ENCODE data around the gene COL4A1.

COL4A1 gene

GRCh38 chr13:110217085-110217484 is 89.9 kb downstream of the COL4A1 start:
- no peak for DNase-seq (ENCODE audit: low spot score in 2 of 2)
- Mint-ChIP-seq H3K27ac (no peak overlapping the region), H3K4me1 (no peaks in the 10 kb centered on the region), H3K36me3 (no peaks in the 10 kb centered on the region), H3K9me3 (no peaks in the 10 kb centered on the region), H3K4me3 (no peak overlapping the region), H3K27me3 (no peaks in the 10 kb centered on the region)
- no peak for ATAC-seq (ENCODE audit: low read depth)

GRCh38 chr13:110216398-110217041 is 90.4 kb downstream of the COL4A1 start:
- no peak overlapping the region for H3K4me3 Mint-ChIP-seq
- no peak for ATAC-seq (ENCODE audit: low read depth)
- no peaks in the 10 kb centered on the region for H3K27me3 Mint-ChIP-seq
- H3K9me3 Mint-ChIP-seq: no peaks in the 10 kb centered on the region
- no peaks in the 10 kb centered on the region for H3K4me1 Mint-ChIP-seq
- no peak overlapping the region for H3K27ac Mint-ChIP-seq
- H3K36me3 Mint-ChIP-seq: no peaks in the 10 kb centered on the region
- no peak for DNase-seq (ENCODE audit: low spot score in 2 of 2)

- H3K4me1 Mint-ChIP-seq: no peaks in the 10 kb centered on the region
- ATAC-seq (ENCODE audit: low read depth) (no peak), DNase-seq (ENCODE audit: low spot score in 2 of 2) (no peak)
- no peak overlapping the region for H3K27ac Mint-ChIP-seq
- no peaks in the 10 kb centered on the region for H3K9me3 Mint-ChIP-seq
- H3K36me3 Mint-ChIP-seq: no peaks in the 10 kb centered on the region
- H3K27me3 Mint-ChIP-seq: peaks cover 2% of the 10 kb centered on the region
- no peak overlapping the region for H3K4me3 Mint-ChIP-seq
Measured at GRCh38 chr13:110216006-110216397, 91.0 kb downstream of the COL4A1 start.

DNA sequence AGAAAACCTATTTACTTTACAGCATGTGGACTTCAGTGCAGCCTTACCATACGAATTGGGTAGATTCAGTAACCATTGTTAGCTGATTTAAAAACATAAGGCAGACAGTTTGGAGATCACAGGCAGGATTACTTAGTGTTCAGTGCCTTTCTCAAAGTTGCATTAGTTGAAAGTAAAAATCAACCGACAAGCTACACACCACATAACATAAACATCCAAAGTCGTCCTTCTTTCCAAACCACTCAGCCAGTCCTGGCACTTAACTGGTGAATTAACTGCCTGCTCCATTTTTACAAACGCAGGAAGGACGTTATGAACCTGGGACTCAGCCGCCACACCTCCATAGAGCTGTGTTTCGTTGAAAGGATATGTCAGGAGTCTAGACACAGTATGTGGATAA is 91.4 kb downstream of the COL4A1 start:
- Mint-ChIP-seq H3K4me3 (no peak overlapping the region), H3K27ac (no peak overlapping the region), H3K9me3 (no peaks in the 10 kb centered on the region), H3K36me3 (no peaks in the 10 kb centered on the region), H3K27me3 (peaks cover 2% of the 10 kb centered on the region), H3K4me1 (no peaks in the 10 kb centered on the region)
- DNase-seq (ENCODE audit: low spot score in 2 of 2): no peak
- ATAC-seq (ENCODE audit: low read depth): no peak

DNA sequence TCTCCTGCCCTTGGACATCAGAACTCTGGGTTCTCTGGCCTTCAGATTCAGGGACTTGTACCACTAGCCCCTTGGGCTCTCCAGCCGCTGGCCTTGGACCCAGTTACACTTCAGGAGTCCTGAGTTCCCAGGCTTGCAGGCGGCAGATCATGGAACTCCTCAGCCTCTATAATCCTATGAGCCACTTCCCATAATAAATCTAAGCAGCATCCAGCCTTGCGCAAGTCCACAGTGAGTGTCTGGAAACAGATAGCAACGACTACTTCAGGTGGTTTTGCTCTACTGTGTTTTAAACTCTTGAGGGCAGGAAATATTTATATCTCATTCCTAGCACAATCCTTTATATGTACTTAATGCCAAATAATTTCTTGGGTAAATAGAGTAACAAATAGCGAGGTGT is 92.3 kb downstream of the COL4A1 start:
- no peaks in the 10 kb centered on the region for H3K9me3 Mint-ChIP-seq
- H3K36me3 Mint-ChIP-seq: no peaks in the 10 kb centered on the region
- no peaks in the 10 kb centered on the region for H3K4me1 Mint-ChIP-seq
- ATAC-seq (ENCODE audit: low read depth): no peak
- H3K27me3 Mint-ChIP-seq: peaks cover 2% of the 10 kb centered on the region
- H3K27ac Mint-ChIP-seq: no peak overlapping the region
- H3K4me3 Mint-ChIP-seq: no peak overlapping the region
- no peak for DNase-seq (ENCODE audit: low spot score in 2 of 2)

DNA sequence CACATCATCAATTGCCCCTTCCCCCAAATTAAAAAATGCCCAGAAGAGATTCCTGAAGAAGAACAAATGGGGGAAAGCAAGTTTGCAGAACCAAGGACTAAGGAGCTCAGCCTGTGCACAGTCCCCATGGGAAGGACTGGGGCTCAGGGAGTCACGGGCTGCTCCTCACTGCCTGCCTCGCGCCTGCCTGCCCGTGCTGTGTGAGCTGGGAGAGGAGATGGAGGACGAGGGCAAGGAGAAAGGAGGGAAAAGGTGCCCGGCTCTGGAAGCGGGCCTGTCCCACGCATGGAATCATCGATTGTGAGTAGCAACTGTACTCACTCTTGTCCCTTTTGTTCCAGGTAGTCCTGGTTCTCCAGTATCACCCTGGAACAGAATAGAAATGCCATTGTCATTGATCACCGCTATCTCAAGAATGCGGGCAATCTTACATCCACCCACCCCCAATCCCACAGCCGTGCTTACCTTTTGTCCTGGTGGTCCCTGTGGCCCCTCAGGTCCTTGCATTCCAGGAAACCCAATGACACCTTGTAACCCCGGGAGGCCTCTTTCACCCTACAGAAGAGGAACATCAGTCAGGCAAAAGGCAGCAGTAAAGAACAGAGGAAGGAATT is 93.4 kb downstream of the COL4A1 start:
- ATAC-seq (ENCODE audit: low read depth) (no peak), DNase-seq (ENCODE audit: low spot score in 2 of 2) (no peak)
- H3K4me3 Mint-ChIP-seq: no peak overlapping the region
- no peaks in the 10 kb centered on the region for H3K4me1 Mint-ChIP-seq
- no peak overlapping the region for H3K27ac Mint-ChIP-seq
- no peaks in the 10 kb centered on the region for H3K9me3 Mint-ChIP-seq
- no peaks in the 10 kb centered on the region for H3K36me3 Mint-ChIP-seq
- H3K27me3 Mint-ChIP-seq: peaks cover 2% of the 10 kb centered on the region

GRCh38 chr13:110212529-110212928 is 94.4 kb downstream of the COL4A1 start:
- Mint-ChIP-seq H3K27me3 (peaks cover 2% of the 10 kb centered on the region), H3K9me3 (no peaks in the 10 kb centered on the region), H3K4me3 (no peak overlapping the region), H3K4me1 (no peaks in the 10 kb centered on the region), H3K27ac (no peak overlapping the region), H3K36me3 (no peaks in the 10 kb centered on the region)
- ATAC-seq (ENCODE audit: low read depth) (no peak), DNase-seq (ENCODE audit: low spot score in 2 of 2) (no peak)

DNA sequence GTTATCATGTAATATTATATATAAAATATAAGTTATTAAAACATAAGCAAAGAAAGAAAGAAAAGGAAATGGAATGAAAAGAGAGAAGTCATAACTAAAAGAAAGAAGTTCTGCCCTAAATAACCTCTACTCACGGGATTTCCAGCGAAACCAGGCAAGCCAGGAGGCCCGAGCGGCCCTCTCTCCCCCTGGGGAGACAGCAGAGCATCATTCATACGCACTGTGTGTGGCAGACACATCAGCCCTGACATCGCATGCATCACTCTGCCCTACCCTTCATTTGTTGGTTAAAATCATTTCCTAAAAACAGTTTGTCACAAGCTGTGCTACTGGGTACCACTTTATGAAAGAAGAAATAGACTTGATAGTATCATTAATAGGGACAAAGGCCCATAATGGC is 95.2 kb downstream of the COL4A1 start:
- Mint-ChIP-seq H3K9me3 (no peaks in the 10 kb centered on the region), H3K27ac (no peak overlapping the region), H3K36me3 (no peaks in the 10 kb centered on the region), H3K27me3 (peaks cover 2% of the 10 kb centered on the region), H3K4me3 (no peak overlapping the region), H3K4me1 (no peaks in the 10 kb centered on the region)
- ATAC-seq (ENCODE audit: low read depth) (no peak), DNase-seq (ENCODE audit: low spot score in 2 of 2) (no peak)

DNA sequence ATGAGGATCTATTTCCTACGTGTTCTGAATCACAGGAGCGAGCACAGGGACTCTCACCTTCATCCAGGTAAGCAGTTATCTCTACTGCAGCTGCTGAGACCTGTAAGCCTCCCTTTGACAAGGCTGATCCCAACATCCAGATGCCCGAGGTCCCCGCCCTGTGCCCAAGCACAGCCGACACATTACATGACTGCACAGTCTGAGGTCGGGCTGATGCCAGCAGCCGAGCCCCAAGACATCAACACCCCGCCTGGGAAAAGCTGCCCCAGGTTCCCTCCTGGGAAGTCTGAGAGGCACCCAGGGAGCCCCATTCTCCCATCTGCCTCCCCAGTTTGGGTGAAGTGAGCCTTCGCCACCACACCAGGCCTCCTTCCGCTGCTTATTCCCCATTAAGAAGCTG is 95.9 kb downstream of the COL4A1 start:
- peaks cover 2% of the 10 kb centered on the region for H3K27me3 Mint-ChIP-seq
- no peak overlapping the region for H3K27ac Mint-ChIP-seq
- no peak for ATAC-seq (ENCODE audit: low read depth)
- no peaks in the 10 kb centered on the region for H3K36me3 Mint-ChIP-seq
- no peaks in the 10 kb centered on the region for H3K4me1 Mint-ChIP-seq
- DNase-seq (ENCODE audit: low spot score in 2 of 2): no peak
- no peaks in the 10 kb centered on the region for H3K9me3 Mint-ChIP-seq
- H3K4me3 Mint-ChIP-seq: no peak overlapping the region

DNA sequence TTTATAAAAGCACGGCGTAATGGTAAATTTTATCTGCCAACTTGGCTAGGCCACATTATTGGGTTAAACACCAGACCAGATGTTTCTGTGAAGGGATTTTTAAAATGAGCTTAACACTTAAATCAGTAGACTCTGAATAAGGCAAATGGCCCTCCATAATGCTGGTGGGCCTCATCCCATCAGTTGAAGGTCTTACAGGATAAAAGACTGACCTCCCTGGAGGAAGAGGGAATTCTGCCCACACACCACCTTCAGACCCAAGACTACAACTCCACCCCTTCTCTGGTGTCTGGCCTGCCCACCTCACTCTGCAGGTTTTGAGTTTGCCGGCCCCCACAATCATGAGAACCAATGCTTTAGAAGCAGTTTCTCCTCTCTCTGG is 96.4 kb downstream of the COL4A1 start:
- no peak overlapping the region for H3K27ac Mint-ChIP-seq
- ATAC-seq (ENCODE audit: low read depth): no peak
- H3K4me1 Mint-ChIP-seq: no peaks in the 10 kb centered on the region
- DNase-seq (ENCODE audit: low spot score in 2 of 2): no peak
- no peaks in the 10 kb centered on the region for H3K9me3 Mint-ChIP-seq
- peaks cover 2% of the 10 kb centered on the region for H3K27me3 Mint-ChIP-seq
- no peaks in the 10 kb centered on the region for H3K36me3 Mint-ChIP-seq
- no peak overlapping the region for H3K4me3 Mint-ChIP-seq

GRCh38 chr13:110209950-110210603 is 96.9 kb downstream of the COL4A1 start:
- no peak overlapping the region for H3K4me3 Mint-ChIP-seq
- no peaks in the 10 kb centered on the region for H3K9me3 Mint-ChIP-seq
- DNase-seq (ENCODE audit: low spot score in 2 of 2): no peak
- H3K4me1 Mint-ChIP-seq: no peaks in the 10 kb centered on the region
- H3K27ac Mint-ChIP-seq: no peak overlapping the region
- peaks cover 2% of the 10 kb centered on the region for H3K27me3 Mint-ChIP-seq
- no peak for ATAC-seq (ENCODE audit: low read depth)
- no peaks in the 10 kb centered on the region for H3K36me3 Mint-ChIP-seq

- Mint-ChIP-seq H3K27ac (no peak overlapping the region), H3K4me1 (no peaks in the 10 kb centered on the region), H3K4me3 (no peak overlapping the region)
Measured at GRCh38 chr13:110208116-110208515, 98.8 kb downstream of the COL4A1 start.

DNA sequence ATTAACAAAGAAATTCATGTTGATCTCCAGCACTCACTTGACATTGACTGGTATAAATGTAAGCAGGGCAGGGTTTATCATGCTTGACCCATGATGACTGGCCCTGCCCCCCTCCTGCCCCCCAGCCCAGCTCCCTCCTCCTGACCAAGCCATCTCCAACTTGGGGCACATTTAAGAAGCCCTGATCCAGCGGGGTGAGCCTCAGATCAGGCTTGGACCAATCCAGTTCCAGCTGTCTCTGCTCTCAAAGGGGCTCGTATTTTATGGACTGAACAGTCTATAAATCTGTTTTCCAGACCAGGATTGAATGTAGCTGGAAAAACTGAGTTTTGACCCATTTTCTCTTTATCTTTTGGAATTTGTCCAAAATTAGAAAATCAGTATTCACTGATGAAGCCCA is 100.0 kb downstream of the COL4A1 start:
- no peaks in the 10 kb centered on the region for H3K9me3 Mint-ChIP-seq
- H3K27ac Mint-ChIP-seq: no peak overlapping the region
- no peak for ATAC-seq (ENCODE audit: low read depth)

More at GRCh38 chr13:110208116-110208515, 98.8 kb downstream of the COL4A1 start:
- DNase-seq (ENCODE audit: low spot score in 2 of 2) (no peak), ATAC-seq (ENCODE audit: low read depth) (no peak)
- Mint-ChIP-seq H3K36me3 (no peaks in the 10 kb centered on the region), H3K27me3 (peaks cover 2% of the 10 kb centered on the region), H3K9me3 (no peaks in the 10 kb centered on the region)

DNA sequence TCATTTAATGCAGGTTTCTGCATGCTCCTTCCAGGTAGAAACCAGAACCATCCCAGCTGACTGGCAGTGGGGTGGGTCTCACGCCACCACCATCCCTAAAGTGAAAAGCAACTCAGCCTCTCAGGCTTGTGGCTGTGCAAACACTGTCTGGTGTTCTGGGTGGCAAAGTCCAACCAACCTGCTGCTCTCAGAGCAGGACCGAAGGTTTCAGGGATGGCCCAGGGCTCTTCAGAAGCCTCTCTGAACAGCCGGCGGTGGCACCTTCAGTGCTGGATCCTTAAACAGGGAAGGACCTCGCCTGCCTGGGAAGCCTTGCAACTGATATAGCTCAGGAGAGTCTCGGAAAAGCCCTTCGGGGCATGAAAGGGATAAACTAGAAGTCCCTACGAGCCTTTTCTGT is 100.8 kb downstream of the COL4A1 start:
- Mint-ChIP-seq H3K36me3 (no peaks in the 10 kb centered on the region), H3K4me3 (no peak overlapping the region)

More for the DNA sequence above, 100.0 kb downstream of the COL4A1 start:
- Mint-ChIP-seq H3K27me3 (peaks cover 2% of the 10 kb centered on the region), H3K36me3 (no peaks in the 10 kb centered on the region), H3K4me1 (no peaks in the 10 kb centered on the region), H3K4me3 (no peak overlapping the region)
- no peak for DNase-seq (ENCODE audit: low spot score in 2 of 2)

DNA sequence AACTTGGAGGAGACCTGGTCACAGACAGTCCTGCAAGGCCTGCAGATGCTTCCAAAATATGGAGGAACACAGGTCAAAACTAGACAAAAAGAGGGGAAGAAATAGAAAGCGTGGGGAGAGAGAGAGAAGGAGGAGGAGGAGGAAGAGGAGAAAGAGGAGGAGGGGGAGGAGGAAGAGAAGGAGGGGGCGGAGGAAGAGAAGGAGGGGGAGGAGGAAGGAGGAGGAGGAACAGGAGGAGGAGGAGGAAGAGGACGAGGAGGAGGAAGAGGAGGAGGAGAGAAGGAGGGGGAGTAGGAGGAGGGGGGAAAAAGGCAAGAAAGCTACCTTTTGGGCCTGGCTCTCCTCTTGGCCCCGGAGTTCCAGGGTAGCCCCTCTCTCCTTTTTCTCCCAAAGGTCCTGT is 105.8 kb downstream of the COL4A1 start:
- no peak overlapping the region for H3K4me3 Mint-ChIP-seq
- no peak overlapping the region for H3K27ac Mint-ChIP-seq
- DNase-seq (ENCODE audit: low spot score in 2 of 2) (no peak), ATAC-seq (ENCODE audit: low read depth) (no peak)
- peaks cover 8% of the 10 kb centered on the region for H3K27me3 Mint-ChIP-seq
- H3K36me3 Mint-ChIP-seq: no peaks in the 10 kb centered on the region
- no peaks in the 10 kb centered on the region for H3K9me3 Mint-ChIP-seq
- no peaks in the 10 kb centered on the region for H3K4me1 Mint-ChIP-seq

More for the DNA sequence above, 100.8 kb downstream of the COL4A1 start:
- no peaks in the 10 kb centered on the region for H3K9me3 Mint-ChIP-seq
- H3K4me1 Mint-ChIP-seq: no peaks in the 10 kb centered on the region
- no peak for DNase-seq (ENCODE audit: low spot score in 2 of 2)
- H3K27me3 Mint-ChIP-seq: no peaks in the 10 kb centered on the region
- no peak overlapping the region for H3K27ac Mint-ChIP-seq
- ATAC-seq (ENCODE audit: low read depth): no peak
